Transverse colon (tissue), 3 donors: Measurements from ENCODE around the gene SMG7.

ENCODE experiments used
- CTCF ChIP-seq, 5 experiments: fragments of 200-600 bp in 3 of 5; fragments of 450-650 bp in 2 of 5; sonication (generic) in 3 of 5; IDR thresholded peaks; 1 replicate in 2 of 5; 2 replicates in 3 of 5; pipeline ENCODE4 v1.5.1; 2016 to 2017; ENCODE audit warnings: antibody characterized with exemption in 5 of 5, inconsistent platforms in 3 of 5, mild to moderate bottlenecking in 2 of 5, moderate library complexity in 1 of 5
- POLR2A ChIP-seq: fragments of 450-650 bp; IDR thresholded peaks from one replicate; pipeline ENCODE4 v1.6.1; 2016; ENCODE audit warnings: antibody characterized with exemption, mild to moderate bottlenecking, moderate library complexity

- TF ChIP-seq CTCF (IDR thresholded peaks at IDR 0.05) = no peak
- no peak for TF ChIP-seq POLR2A
Observed at GRCh38 chr1:183576537-183576936, 104.2 kb downstream of the SMG7 start.
